Measurements from ENCODE around the gene SERPINA9. TPM values are rescaled to one million over a fixed set of nuclear protein-coding genes. Genes with fewer than 3 reads are reported as not detected.

Gene SERPINA9
- total RNA-seq, 1 donor from 2014 or later: not detected

GRCh38 chr14:94439453-94440057 is 36.4 kb downstream of the SERPINA9 start:
- no peak overlapping the region for H3K27ac ChIP-seq
- H3K27me3 ChIP-seq: no peaks in the 10 kb centered on the region
- no peak for TF ChIP-seq CTCF (IDR thresholded peaks at IDR 0.05)
- H3K4me3 ChIP-seq: no peak overlapping the region
- H3K36me3 ChIP-seq: no peaks in the 10 kb centered on the region
- no peaks in the 10 kb centered on the region for H3K4me1 ChIP-seq
- intact Hi-C loops (cut with DNase I): no loop called here
- no peaks in the 10 kb centered on the region for H3K9me3 ChIP-seq
- DNase-seq (ENCODE audit: low spot score in 2 of 2): no peak

GRCh38 chr14:94428610-94429009 is 47.4 kb downstream of the SERPINA9 start:
- no peak for DNase-seq (ENCODE audit: low spot score in 2 of 2)
- no peak overlapping the region for H3K27ac ChIP-seq
- no peaks in the 10 kb centered on the region for H3K36me3 ChIP-seq
- no peaks in the 10 kb centered on the region for H3K4me1 ChIP-seq
- no peak for TF ChIP-seq CTCF (IDR thresholded peaks at IDR 0.05)
- H3K9me3 ChIP-seq: no peaks in the 10 kb centered on the region
- intact Hi-C loops (cut with DNase I): no loop called here
- no peaks in the 10 kb centered on the region for H3K27me3 ChIP-seq
- H3K4me3 ChIP-seq: no peak overlapping the region

- H3K36me3 ChIP-seq: no peaks in the 10 kb centered on the region
- H3K4me1 ChIP-seq: no peaks in the 10 kb centered on the region
- no peak overlapping the region for H3K4me3 ChIP-seq
- no peaks in the 10 kb centered on the region for H3K9me3 ChIP-seq
- H3K27me3 ChIP-seq: no peaks in the 10 kb centered on the region
- intact Hi-C loops (cut with DNase I): no loop called here
- TF ChIP-seq CTCF (IDR thresholded peaks at IDR 0.05): no peak
- H3K27ac ChIP-seq: no peak overlapping the region
- no peak for DNase-seq (ENCODE audit: low spot score in 2 of 2)
These were observed 48.9 kb downstream of the SERPINA9 start for GRCh38 chr14:94427016-94427613.

- H3K4me3 ChIP-seq: no peak overlapping the region
- intact Hi-C loops (cut with DNase I): no loop called here
- no peaks in the 10 kb centered on the region for H3K4me1 ChIP-seq
- H3K27ac ChIP-seq: no peak overlapping the region
- no peaks in the 10 kb centered on the region for H3K27me3 ChIP-seq
- TF ChIP-seq CTCF (IDR thresholded peaks at IDR 0.05): no peak
- no peak for DNase-seq (ENCODE audit: low spot score in 2 of 2)
- no peaks in the 10 kb centered on the region for H3K36me3 ChIP-seq
- H3K9me3 ChIP-seq: no peaks in the 10 kb centered on the region
These were observed 49.5 kb downstream of the SERPINA9 start for GRCh38 chr14:94426526-94426925.

- no peaks in the 10 kb centered on the region for H3K36me3 ChIP-seq
- H3K9me3 ChIP-seq: no peaks in the 10 kb centered on the region
- H3K4me1 ChIP-seq: no peaks in the 10 kb centered on the region
- no peaks in the 10 kb centered on the region for H3K27me3 ChIP-seq
- DNase-seq (ENCODE audit: low spot score in 2 of 2): no peak
- no peak overlapping the region for H3K27ac ChIP-seq
- intact Hi-C loops (cut with DNase I): no loop called here
- H3K4me3 ChIP-seq: no peak overlapping the region
- TF ChIP-seq CTCF (IDR thresholded peaks at IDR 0.05): no peak
These were observed 51.6 kb downstream of the SERPINA9 start for GRCh38 chr14:94424371-94424770.
